ENCODE results near the gene RASA2. TPM values are rescaled to one million over a fixed set of nuclear protein-coding genes. Genes with fewer than 3 reads are reported as not detected.

Gene RASA2
- total and polyA plus RNA-seq, 9 of the 15 experiments (the other 6 are each of a cell fraction or from before 2014, with no cell fraction given), result 2.0 to 12.8 (median 9.5) TPM

DNA sequence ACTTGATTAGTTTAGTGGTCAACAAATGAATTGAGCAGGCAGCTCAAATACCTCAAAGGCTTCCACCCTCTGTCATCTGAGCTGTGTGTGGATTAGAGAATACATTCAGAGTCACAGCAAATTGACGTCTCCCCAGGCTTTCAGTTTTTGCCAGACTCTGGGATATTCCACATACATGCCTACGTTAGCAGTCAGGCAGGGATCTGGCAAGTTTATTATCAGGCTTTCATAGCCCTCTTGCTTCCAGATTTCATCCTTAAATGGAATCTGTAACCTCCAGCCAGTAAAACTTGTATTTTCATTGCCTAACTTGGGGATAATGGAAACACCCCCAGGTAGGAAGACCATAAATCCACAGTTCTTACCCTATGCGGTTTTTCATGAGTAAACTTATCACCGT, 115.9 kb downstream of the RASA2 start:
- POLR2A ChIA-PET, result interaction anchor here (0.8 kb wide), 1 partner anchor 233 kb away, joined by 3 read pairs; no protein-coding TSS in a partner anchor

DNA sequence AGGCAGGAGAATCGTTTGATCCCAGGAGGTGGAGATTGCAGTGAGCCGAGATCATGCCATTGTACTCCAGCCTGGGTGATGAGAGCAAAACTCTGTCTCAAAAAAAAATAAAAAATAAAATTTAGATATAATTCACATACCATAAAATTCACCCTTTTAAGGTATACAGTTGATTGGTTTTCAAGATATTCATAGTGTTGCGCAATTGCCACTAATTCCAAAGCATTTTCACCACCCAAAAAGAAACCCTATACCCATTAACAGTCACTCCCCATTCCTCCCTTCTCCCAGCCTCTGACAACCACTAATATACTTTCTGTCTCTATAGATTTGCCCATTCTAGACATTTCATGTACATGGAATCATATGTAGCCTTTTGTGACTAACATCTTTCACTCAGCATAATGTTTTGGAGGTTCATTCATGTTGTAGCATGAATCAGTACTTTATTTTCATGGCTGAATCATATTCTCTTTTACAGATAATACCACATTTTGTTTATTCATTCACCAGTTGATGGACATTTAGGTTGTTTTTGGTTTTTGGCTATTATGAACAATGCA, 116.7 kb downstream of the RASA2 start:
- ChIA-PET CTCF (ENCODE audit: low intra/inter-chr PET ratio) (no interaction called here), POLR2A (no interaction called here)
- WGBS (ENCODE audit: insufficient coverage, low coverage, missing lambda C conversion rate), result 100% methylated on average over 3 of the region's 3 CpGs
- Histone ChIP-seq H3K36me3 (ENCODE audit: control insufficient read depth, insufficient read depth, low read length) (peaks cover 8% of the 10 kb centered on the region; the same call in 1 of the 3 replicates), H3K27ac (ENCODE audit: extremely low read depth, low read depth, low read length) (no peak overlapping the region), H3K4me1 (replicated peaks in 1 of 2; ENCODE audit: control insufficient read depth in 2 of 2, insufficient read depth in 2 of 2, low read length in 2 of 2) (no peaks in the 10 kb centered on the region), H4K20me1 (replicated peaks; ENCODE audit: control insufficient read depth, insufficient read depth, low read length) (no peaks in the 10 kb centered on the region), H3K9me1 (ENCODE audit: control insufficient read depth, insufficient read depth, low read length) (no peaks in the 10 kb centered on the region), H3K9ac (ENCODE audit: insufficient read depth in 1 of 2, low read depth in 2 of 2, low read length in 2 of 2) (no peak overlapping the region), H3K9me3 (replicated peaks; ENCODE audit: control insufficient read depth, insufficient read depth, low read depth, low read length) (0 out of 2 replicates have a peak, but pooled peaks cover 3% of the 10 kb centered on the region), H2AFZ (ENCODE audit: low read depth, low read length) (no peak overlapping the region), H3K4me3 (no peak overlapping the region), H3K27me3 (ENCODE audit: control insufficient read depth in 2 of 2, insufficient read depth in 2 of 2, low read length in 2 of 2) (no peaks in the 10 kb centered on the region), H3K4me2 (ENCODE audit: insufficient read depth, low read length) (no peak overlapping the region), H3K79me2 (ENCODE audit: control insufficient read depth, insufficient read depth, low read length) (no peaks in the 10 kb centered on the region)
- TF ChIP-seq CEBPG (CRISPR knock-in tag; IDR thresholded peaks at IDR 0.05), result peak; percentile 37; the same call in 1 of the 2 replicates
- TF ChIP-seq CEBPG (tag; conservative IDR thresholded peaks at IDR 0.05 in 1 of 2, IDR thresholded peaks at IDR 0.05 in 1 of 2), result peak; percentile 75 to 97
- TF ChIP-seq, protein P1, sequence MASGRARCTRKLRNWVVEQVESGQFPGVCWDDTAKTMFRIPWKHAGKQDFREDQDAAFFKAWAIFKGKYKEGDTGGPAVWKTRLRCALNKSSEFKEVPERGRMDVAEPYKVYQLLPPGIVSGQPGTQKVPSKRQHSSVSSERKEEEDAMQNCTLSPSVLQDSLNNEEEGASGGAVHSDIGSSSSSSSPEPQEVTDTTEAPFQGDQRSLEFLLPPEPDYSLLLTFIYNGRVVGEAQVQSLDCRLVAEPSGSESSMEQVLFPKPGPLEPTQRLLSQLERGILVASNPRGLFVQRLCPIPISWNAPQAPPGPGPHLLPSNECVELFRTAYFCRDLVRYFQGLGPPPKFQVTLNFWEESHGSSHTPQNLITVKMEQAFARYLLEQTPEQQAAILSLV (tag; IDR thresholded peaks at IDR 0.05), result peak; percentile 60; the same call in 1 of the 2 replicates
- TF ChIP-seq, protein P2, sequence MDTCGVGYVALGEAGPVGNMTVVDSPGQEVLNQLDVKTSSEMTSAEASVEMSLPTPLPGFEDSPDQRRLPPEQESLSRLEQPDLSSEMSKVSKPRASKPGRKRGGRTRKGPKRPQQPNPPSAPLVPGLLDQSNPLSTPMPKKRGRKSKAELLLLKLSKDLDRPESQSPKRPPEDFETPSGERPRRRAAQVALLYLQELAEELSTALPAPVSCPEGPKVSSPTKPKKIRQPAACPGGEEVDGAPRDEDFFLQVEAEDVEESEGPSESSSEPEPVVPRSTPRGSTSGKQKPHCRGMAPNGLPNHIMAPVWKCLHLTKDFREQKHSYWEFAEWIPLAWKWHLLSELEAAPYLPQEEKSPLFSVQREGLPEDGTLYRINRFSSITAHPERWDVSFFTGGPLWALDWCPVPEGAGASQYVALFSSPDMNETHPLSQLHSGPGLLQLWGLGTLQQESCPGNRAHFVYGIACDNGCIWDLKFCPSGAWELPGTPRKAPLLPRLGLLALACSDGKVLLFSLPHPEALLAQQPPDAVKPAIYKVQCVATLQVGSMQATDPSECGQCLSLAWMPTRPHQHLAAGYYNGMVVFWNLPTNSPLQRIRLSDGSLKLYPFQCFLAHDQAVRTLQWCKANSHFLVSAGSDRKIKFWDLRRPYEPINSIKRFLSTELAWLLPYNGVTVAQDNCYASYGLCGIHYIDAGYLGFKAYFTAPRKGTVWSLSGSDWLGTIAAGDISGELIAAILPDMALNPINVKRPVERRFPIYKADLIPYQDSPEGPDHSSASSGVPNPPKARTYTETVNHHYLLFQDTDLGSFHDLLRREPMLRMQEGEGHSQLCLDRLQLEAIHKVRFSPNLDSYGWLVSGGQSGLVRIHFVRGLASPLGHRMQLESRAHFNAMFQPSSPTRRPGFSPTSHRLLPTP (IDR thresholded peaks at IDR 0.05; ENCODE audit: borderline replicate concordance, extremely low read depth, insufficient read length), result no peak
- TF ChIP-seq CEBPB (tag; IDR thresholded peaks at IDR 0.05), result peak; percentile 96
- TF ChIP-seq RBM34 (IDR thresholded peaks at IDR 0.05; ENCODE audit: borderline replicate concordance, insufficient read depth, low read length), result no peak
- TF ChIP-seq PCBP1 (IDR thresholded peaks at IDR 0.05; ENCODE audit: low read depth, low read length, poor library complexity, severe bottlenecking), result no peak
- no peak for DNase-seq (ENCODE audit: extremely low read depth in 1 of 4, low spot score in 3 of 4)
- in situ Hi-C loops (cut with MboI) (no loop called here), intact Hi-C loops (cut with micrococcal nuclease) (no loop called here)
- FAIRE-seq, result no peak
- no TSS peak for BruUV-seq (replicated peaks)
- no peak for ATAC-seq

More for the DNA sequence above, 115.9 kb downstream of the RASA2 start:
- intact Hi-C loops (cut with micrococcal nuclease), result no loop called here
- no peaks in the 10 kb centered on the region; the same call in 2 of the 3 replicates for H3K36me3 ChIP-seq (ENCODE audit: control insufficient read depth, insufficient read depth, low read length)
- no peaks in the 10 kb centered on the region for H3K27me3 ChIP-seq (ENCODE audit: control insufficient read depth in 2 of 2, insufficient read depth in 2 of 2, low read length in 2 of 2)
- BruUV-seq (replicated peaks), result no TSS peak
- no peak overlapping the region for H3K4me2 ChIP-seq (ENCODE audit: insufficient read depth, low read length)
- H3K9ac ChIP-seq (ENCODE audit: insufficient read depth in 1 of 2, low read depth in 2 of 2, low read length in 2 of 2), result no peak overlapping the region
- in situ Hi-C loops (cut with MboI), result no loop called here
- H3K9me3 ChIP-seq (replicated peaks; ENCODE audit: control insufficient read depth, insufficient read depth, low read depth, low read length), result 0 out of 2 replicates have a peak, but pooled peaks cover 3% of the 10 kb centered on the region
- H3K79me2 ChIP-seq (ENCODE audit: control insufficient read depth, insufficient read depth, low read length), result no peaks in the 10 kb centered on the region
- TF ChIP-seq POLR2A (conservative IDR thresholded peaks at IDR 0.05) (no peak), HOXB6 (CRISPR knock-in tag; IDR thresholded peaks at IDR 0.05; ENCODE audit: borderline replicate concordance) (no peak), TCF7 (IDR thresholded peaks at IDR 0.05; ENCODE audit: borderline replicate concordance) (no peak)
- no peak for FAIRE-seq
- H2AFZ ChIP-seq (ENCODE audit: low read depth, low read length), result no peak overlapping the region
- no peak overlapping the region for H3K27ac ChIP-seq (ENCODE audit: extremely low read depth, low read depth, low read length)
- no peaks in the 10 kb centered on the region for H4K20me1 ChIP-seq (replicated peaks; ENCODE audit: control insufficient read depth, insufficient read depth, low read length)
- no peak for ATAC-seq
- CTCF ChIA-PET (ENCODE audit: low intra/inter-chr PET ratio), result no interaction called here
- no peaks in the 10 kb centered on the region for H3K4me1 ChIP-seq (replicated peaks in 1 of 2; ENCODE audit: control insufficient read depth in 2 of 2, insufficient read depth in 2 of 2, low read length in 2 of 2)
- no peak for DNase-seq (ENCODE audit: extremely low read depth in 1 of 4, low spot score in 3 of 4)
- no peak overlapping the region for H3K4me3 ChIP-seq
- WGBS (ENCODE audit: insufficient coverage, low coverage, missing lambda C conversion rate), result 93% methylated on average over 4 of the region's 4 CpGs
- no peaks in the 10 kb centered on the region for H3K9me1 ChIP-seq (ENCODE audit: control insufficient read depth, insufficient read depth, low read length)

Measured in K562 (cell line).